NK-92 (cell line): Measurements from ENCODE around the gene NRN1L.
"Not testable (repeated sequence)": the region's sequence is repeated elsewhere in the genome, so short reads cannot be mapped to it uniquely, and the experiment has no call there.

Experiments
- DNase-seq: peaks from one replicate; lab custom pipeline; 2025; ENCODE audit not compliant: unreplicated experiment; lab: John Stamatoyannopoulos, UW

The NRN1L gene

GRCh38 chr16:67884684-67885083 is at the start of gene NRN1L:
Gene NRN1L (plus strand): TSS chr16:67884885. CDS start chr16:67884904, 19 bp downstream.
- DNase-seq, result no peak

GRCh38 chr16:67837190-67837589 is 47.5 kb upstream of the NRN1L start:
- not testable (repeated sequence) for DNase-seq

DNA sequence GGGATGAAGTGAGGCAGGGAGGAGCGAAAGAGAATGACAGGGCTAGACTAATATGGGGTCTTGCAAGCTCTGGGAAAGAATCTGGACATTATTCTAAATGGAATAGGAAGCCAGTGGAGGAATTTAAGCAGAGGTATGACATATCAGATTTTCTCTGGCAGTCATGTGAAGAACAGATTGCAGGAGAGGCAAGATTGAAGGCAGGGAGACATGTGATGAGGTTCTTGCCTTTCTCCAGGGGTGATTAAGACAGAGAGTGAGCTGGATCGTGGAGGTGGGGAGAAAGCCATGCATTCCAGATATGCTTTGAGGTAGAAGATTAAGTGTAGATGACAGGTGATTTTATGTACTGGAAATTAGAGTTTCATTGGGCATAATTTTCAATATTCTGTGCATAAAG is 46.9 kb upstream of the NRN1L start:
- no peak for DNase-seq

DNA sequence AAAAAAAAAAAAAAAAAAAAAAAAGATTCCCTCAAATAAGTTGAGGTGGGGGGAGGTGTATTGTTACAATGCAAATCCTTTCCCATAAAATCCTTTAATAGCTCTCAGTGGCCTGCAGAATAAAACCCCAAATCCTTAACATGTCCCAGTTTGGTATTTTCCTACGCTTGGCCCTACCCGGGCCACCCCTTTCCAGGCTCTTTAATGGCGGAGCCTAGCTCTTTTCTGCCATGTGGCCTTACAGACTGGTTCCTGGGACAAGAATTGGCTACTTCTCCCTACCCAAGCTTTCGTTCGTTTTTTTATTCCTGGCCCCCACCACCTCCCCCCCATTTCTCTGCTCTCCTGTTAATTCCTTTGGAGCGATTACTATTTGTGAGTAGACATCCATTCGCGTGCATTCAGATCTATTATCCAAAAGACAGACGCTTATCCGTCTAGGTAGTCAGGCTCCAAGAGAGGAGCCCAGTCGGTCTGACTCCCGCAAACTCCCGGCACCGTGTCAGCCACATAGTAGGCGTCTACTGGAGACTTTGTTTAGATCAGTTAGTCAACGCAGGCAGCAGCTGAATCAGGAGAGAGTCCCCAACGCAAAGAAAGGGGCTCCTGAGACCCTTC is 43.4 kb upstream of the NRN1L start:
- no peak for DNase-seq

- peak; percentile 57 for DNase-seq
Measured at GRCh38 chr16:67841816-67842508, 42.7 kb upstream of the NRN1L start, which contains the start of gene THAP11. Gene THAP11 (plus strand): TSS chr16:67842320. CDS start chr16:67842555, 235 bp downstream.

GRCh38 chr16:67842509-67843342 is 42.0 kb upstream of the NRN1L start:
- DNase-seq, result no peak

DNA sequence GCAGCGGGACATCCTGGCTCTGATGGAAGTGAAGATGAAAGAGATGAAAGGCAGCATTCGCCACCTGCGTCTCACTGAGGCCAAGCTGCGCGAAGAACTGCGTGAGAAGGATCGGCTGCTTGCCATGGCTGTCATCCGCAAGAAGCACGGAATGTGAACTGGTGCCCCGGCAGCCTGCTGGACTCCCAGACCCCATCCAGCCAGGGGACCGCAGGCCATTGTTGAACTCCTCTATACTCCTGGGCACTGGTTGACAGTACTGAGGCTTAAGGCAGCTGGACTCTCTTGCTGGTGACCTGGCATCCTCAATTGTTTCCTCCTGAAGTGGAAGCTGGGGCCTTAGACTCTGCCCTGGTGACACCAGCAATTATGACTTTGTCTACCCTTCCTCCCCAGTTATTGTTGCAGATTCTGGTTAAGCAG is 41.3 kb upstream of the NRN1L start:
- DNase-seq, result no peak

DNA sequence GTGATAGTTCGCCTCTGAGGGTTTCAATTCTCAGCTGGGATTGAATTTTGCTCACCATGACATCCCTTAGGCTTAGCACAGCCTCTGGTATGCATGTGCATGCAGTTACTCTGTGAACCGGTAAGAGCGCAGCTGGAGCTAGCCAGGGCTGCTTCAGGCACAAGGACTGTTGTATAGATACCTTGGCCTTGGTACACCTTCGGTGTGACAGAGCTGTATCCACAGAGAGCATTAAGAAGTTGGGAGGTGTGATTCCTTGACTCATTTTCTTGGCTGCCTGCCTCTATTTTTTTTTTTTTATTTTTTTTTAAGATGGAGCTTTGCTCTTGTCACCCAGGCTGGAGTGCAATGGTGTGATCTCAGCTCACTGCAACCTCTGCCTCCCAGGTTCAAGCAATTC is 40.2 kb upstream of the NRN1L start:
- DNase-seq, result no peak

DNA sequence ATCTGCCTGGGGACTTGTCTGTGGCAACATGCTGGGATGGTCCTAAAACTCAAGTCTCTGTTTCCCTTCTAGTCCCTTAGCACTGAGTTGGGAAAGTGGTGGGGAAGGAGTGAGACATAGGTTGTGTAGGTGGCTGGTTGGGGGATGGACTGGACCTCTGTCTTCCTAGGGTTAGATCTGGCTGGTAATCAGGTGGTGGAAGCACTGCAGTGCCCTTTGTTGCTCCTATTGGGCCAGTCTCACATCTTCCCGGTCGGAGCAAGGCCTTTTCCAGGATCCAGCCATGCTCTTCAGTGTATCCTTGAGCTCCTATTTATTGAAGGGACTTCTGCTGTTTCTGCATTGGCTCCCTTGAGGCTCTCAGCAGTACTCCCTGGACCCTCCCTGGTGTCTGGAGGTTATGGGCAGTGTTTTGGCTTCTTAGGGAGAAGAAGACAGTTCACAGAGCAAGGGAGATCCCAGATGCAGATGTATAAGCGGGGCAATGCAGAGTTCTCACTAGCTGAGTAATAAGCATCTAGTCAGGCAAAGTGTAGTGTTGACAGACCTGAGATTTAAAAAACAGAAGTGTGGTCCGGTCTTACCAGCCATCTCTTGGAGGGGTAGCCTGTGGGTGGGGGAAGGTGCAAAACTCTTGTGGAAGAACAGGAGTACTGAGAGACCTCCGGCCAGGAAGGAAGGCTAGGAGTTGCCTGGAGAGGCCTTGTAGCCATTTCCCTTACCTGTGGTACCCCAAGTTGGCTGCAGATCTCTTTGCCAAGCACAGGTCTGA is 39.2 kb upstream of the NRN1L start:
- no peak for DNase-seq

DNA sequence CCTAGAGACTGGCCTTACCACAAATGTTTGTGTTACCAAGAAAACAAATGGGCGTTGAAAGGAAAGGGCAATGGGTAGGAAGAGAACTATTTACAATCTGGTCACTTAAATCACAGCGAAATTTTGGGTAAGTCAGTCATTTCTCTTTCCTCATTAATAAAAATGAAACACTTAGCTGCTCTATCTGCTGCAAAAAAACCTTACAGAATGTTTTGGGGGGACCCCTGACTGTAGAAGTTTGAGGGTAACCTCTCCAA is 38.7 kb upstream of the NRN1L start:
- no peak for DNase-seq

- DNase-seq, result peak; percentile 66
Measured at GRCh38 chr16:67846320-67847063, 38.2 kb upstream of the NRN1L start, which contains the start of gene NUTF2. Gene NUTF2 (plus strand): TSS chr16:67846933. CDS start chr16:67865131, 18,198 bp downstream.

GRCh38 chr16:67847064-67847861 is 37.4 kb upstream of the NRN1L start, which contains the start of gene CENPT:
Gene CENPT (minus strand): TSS chr16:67847693. CDS start chr16:67833859, 13,834 bp downstream.
- no peak for DNase-seq

DNA sequence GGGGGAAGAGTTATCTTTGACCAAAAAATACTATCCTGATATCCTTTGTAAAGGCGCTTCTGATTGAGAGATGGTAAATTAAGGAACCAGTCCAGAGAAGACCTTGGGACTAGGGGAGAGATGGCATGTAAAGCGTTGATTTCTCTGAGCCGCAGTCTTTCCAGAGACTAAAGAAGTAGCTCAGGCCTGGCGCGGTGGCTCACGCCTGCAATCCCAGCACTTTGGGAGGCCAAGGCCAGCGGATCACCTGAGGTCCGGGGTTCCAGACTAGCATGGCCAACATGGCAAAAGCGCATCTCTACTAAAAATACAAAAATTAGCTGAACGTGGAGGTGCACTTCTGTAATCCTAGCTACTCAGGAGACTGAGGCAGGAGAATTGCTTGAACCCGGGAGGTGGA is 36.6 kb upstream of the NRN1L start:
- no peak for DNase-seq

GRCh38 chr16:67853670-67854069 is 31.0 kb upstream of the NRN1L start:
- DNase-seq, result no peak

DNA sequence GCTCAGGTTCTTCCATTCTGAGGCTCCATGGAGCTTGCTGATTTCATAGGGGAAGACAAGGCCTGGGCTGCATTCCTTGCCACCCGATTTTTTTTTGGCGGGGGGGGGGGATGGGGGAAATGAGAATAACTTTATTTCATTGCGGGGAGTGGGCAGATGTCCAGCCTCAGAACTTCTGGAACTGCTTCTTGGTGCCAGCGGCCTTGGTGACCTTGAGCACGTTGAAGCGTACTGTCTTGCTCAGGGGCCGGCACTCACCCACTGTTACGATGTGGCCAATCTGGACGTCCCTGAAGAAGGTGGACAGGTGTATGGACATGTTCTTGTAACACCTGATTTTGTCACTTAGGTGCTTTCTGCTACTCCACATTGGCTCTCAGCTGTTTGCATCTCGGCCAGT is 28.9 kb upstream of the NRN1L start:
- DNase-seq, result no peak

DNA sequence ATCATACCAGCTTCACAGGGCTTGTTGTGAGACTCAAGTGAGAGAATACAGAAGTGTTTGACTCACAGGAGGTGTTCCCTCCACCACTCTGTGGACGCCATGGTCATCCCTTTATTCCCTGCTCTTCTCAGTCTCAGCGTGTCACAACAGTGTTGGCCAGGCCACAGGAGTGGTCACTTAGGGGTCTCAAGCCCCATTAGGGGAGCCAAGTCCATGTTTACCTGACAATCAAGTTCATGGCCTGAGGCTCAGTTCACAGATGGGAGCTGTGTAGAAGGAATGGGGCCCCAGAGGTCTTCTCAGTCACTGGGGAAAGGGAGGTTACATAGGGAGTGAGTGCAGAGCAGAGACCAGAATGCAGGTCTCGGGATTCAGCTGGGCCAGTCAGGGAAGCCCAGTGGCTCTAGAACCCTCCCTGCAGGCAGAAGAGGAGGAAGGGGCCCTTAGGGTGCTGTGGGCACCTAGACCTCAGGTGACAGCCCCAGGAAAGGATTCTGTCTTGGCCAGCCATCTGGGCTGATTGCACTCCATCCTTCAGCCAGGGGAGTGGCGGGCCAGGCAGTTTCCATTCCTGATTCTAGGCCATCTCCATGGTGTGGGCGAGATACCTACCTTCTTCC is 27.6 kb upstream of the NRN1L start:
- no peak for DNase-seq

GRCh38 chr16:67857547-67858233 is 27.0 kb upstream of the NRN1L start:
- DNase-seq, result no peak

- DNase-seq, result no peak
Measured at GRCh38 chr16:67858500-67858899, 26.2 kb upstream of the NRN1L start.
